A549 treated with dexamethasone at 1 μM for 4 hours (cell line): ENCODE results near the gene ACP6. TPM values are rescaled to one million over a fixed set of nuclear protein-coding genes. Genes with fewer than 3 reads are reported as not detected.

Source experiments
- total RNA-seq: library from RNA; stranded (reverse); fragments of 200-300 nt; extraction: Qiagen RNA extraction; gene quantifications from 5 replicates; pipeline ENCODE4 v1.2.3, GENCODE V29; 2022

Gene ACP6
- total RNA-seq = 18.7 to 21.1 TPM (median 20.4 TPM) in 5 replicates

GRCh38 chr1:147670319-147671001 lies at the start of gene ACP6:
Gene ACP6 (minus strand): TSS chr1:147670524. CDS start chr1:147670048, 476 bp downstream.

Other genes with a start within 250 kb of the ACP6 start
- 3.8 to 7.1 TPM (median 5.9 TPM) in 5 replicates for gene BCL9, start 129.0 kb downstream of the ACP6 start, total RNA-seq
- 0.06 to 0.12 TPM in 2 of 5 replicates, not detected in the others for gene GJA5, start 90.1 kb upstream of the ACP6 start, total RNA-seq
- not detected in 5 replicates for gene GJA8, start 232.3 kb upstream of the ACP6 start, total RNA-seq